IPS-15b (cell line): ENCODE results near the gene INTS11.
A peak's percentile ranks its signal among the peaks of the same experiment; 100 is the strongest.

Experiments used
- H3K27me3 ChIP-seq: one replicate; pipeline ENCODE4 v1.6.1; 2013; ENCODE audit warnings: low read length; ENCODE audit not compliant: control insufficient read depth, insufficient read depth
- H3K36me3 ChIP-seq: one replicate; pipeline ENCODE4 v1.6.1; 2013; ENCODE audit warnings: low read length; ENCODE audit not compliant: control insufficient read depth, insufficient read depth
- H3K4me1 ChIP-seq: one replicate; pipeline ENCODE4 v1.6.1; 2013; ENCODE audit warnings: mild to moderate bottlenecking, low read length; ENCODE audit not compliant: control insufficient read depth, insufficient read depth
- H3K4me3 ChIP-seq: one replicate; pipeline ENCODE4 v1.5.1; 2013; ENCODE audit warnings: low read depth, low read length
- H3K9ac ChIP-seq: one replicate; pipeline ENCODE4 v1.6.1; 2013; ENCODE audit warnings: low read depth, mild to moderate bottlenecking, low read length
- H3K9me3 ChIP-seq: one replicate; pipeline ENCODE4 v1.6.1; 2013; ENCODE audit warnings: mild to moderate bottlenecking, low read length; ENCODE audit not compliant: control insufficient read depth, insufficient read depth

The INTS11 gene

GRCh38 chr1:1278620-1279019 lies 45.8 kb downstream of the INTS11 start:
- Histone ChIP-seq H3K36me3 (no peaks in the 10 kb centered on the region), H3K9me3 (no peaks in the 10 kb centered on the region), H3K4me3 (no peak overlapping the region), H3K4me1 (no peaks in the 10 kb centered on the region), H3K27me3 (peaks cover 4% of the 10 kb centered on the region), H3K9ac (no peak overlapping the region)

GRCh38 chr1:1275836-1276235 lies 48.6 kb downstream of the INTS11 start:
- no peak overlapping the region for H3K9ac ChIP-seq
- no peak overlapping the region for H3K4me3 ChIP-seq
- H3K36me3 ChIP-seq, result peaks cover 6% of the 10 kb centered on the region
- peaks cover 4% of the 10 kb centered on the region for H3K27me3 ChIP-seq
- H3K4me1 ChIP-seq, result peaks cover 5% of the 10 kb centered on the region
- H3K9me3 ChIP-seq, result no peaks in the 10 kb centered on the region

- peaks cover 4% of the 10 kb centered on the region for H3K27me3 ChIP-seq
- H3K36me3 ChIP-seq, result peaks cover 6% of the 10 kb centered on the region
- H3K9ac ChIP-seq, result peak overlapping the region; percentile 60
- H3K4me1 ChIP-seq, result peaks cover 5% of the 10 kb centered on the region
- no peak overlapping the region for H3K4me3 ChIP-seq
- no peaks in the 10 kb centered on the region for H3K9me3 ChIP-seq
These were observed 49.5 kb downstream of the INTS11 start for GRCh38 chr1:1274931-1275431.

GRCh38 chr1:1274299-1274930 lies 50.0 kb downstream of the INTS11 start:
- Histone ChIP-seq H3K9me3 (no peaks in the 10 kb centered on the region), H3K4me3 (peak overlapping the region; percentile 56), H3K4me1 (peaks cover 5% of the 10 kb centered on the region), H3K9ac (peak overlapping the region; percentile 60), H3K27me3 (peaks cover 4% of the 10 kb centered on the region), H3K36me3 (peaks cover 6% of the 10 kb centered on the region)

- H3K36me3 ChIP-seq, result peaks cover 7% of the 10 kb centered on the region
- peak within 1 kb of the TSS; percentile 81 for H3K9ac ChIP-seq
- H3K4me1 ChIP-seq, result peaks cover 5% of the 10 kb centered on the region
- peak within 1 kb of the TSS; percentile 83 for H3K4me3 ChIP-seq
- H3K9me3 ChIP-seq, result no peaks in the 10 kb centered on the region
- peaks cover 4% of the 10 kb centered on the region for H3K27me3 ChIP-seq
These were observed 50.8 kb downstream of the INTS11 start, which contains the start of gene UBE2J2 for GRCh38 chr1:1273512-1274298. UBE2J2 (minus strand) TSS chr1:1273854; CDS start chr1:1267992, 5,862 bp downstream.

- peaks cover 4% of the 10 kb centered on the region for H3K27me3 ChIP-seq
- H3K4me1 ChIP-seq, result peaks cover 5% of the 10 kb centered on the region
- peaks cover 8% of the 10 kb centered on the region for H3K36me3 ChIP-seq
- peak overlapping the region; percentile 81 for H3K9ac ChIP-seq
- H3K4me3 ChIP-seq, result peak overlapping the region; percentile 83
- no peaks in the 10 kb centered on the region for H3K9me3 ChIP-seq
These were observed 51.3 kb downstream of the INTS11 start for GRCh38 chr1:1273209-1273511.

- Histone ChIP-seq H3K27me3 (peaks cover 4% of the 10 kb centered on the region), H3K4me3 (peak overlapping the region; percentile 83), H3K36me3 (peaks cover 12% of the 10 kb centered on the region), H3K4me1 (peaks cover 5% of the 10 kb centered on the region), H3K9me3 (no peaks in the 10 kb centered on the region), H3K9ac (peak overlapping the region; percentile 81)
These were observed 51.9 kb downstream of the INTS11 start for GRCh38 chr1:1272341-1273208.

GRCh38 chr1:1270813-1271212 lies 53.6 kb downstream of the INTS11 start:
- Histone ChIP-seq H3K36me3 (peaks cover 20% of the 10 kb centered on the region), H3K27me3 (peaks cover 4% of the 10 kb centered on the region), H3K4me1 (peaks cover 5% of the 10 kb centered on the region), H3K9ac (no peak overlapping the region), H3K9me3 (no peaks in the 10 kb centered on the region), H3K4me3 (no peak overlapping the region)

GRCh38 chr1:1268284-1268682 lies 56.2 kb downstream of the INTS11 start:
- Histone ChIP-seq H3K4me3 (no peak overlapping the region), H3K27me3 (no peaks in the 10 kb centered on the region), H3K9me3 (no peaks in the 10 kb centered on the region), H3K4me1 (peaks cover 5% of the 10 kb centered on the region), H3K36me3 (peaks cover 20% of the 10 kb centered on the region), H3K9ac (no peak overlapping the region)

- Histone ChIP-seq H3K4me1 (peaks cover 5% of the 10 kb centered on the region), H3K27me3 (no peaks in the 10 kb centered on the region), H3K36me3 (peaks cover 23% of the 10 kb centered on the region), H3K9ac (no peak overlapping the region), H3K4me3 (no peak overlapping the region), H3K9me3 (no peaks in the 10 kb centered on the region)
These were observed 56.8 kb downstream of the INTS11 start for GRCh38 chr1:1267488-1268283.

- peaks cover 38% of the 10 kb centered on the region for H3K36me3 ChIP-seq
- no peak overlapping the region for H3K4me3 ChIP-seq
- no peak overlapping the region for H3K9ac ChIP-seq
- no peaks in the 10 kb centered on the region for H3K27me3 ChIP-seq
- no peaks in the 10 kb centered on the region for H3K4me1 ChIP-seq
- H3K9me3 ChIP-seq, result no peaks in the 10 kb centered on the region
These were observed 59.6 kb downstream of the INTS11 start for GRCh38 chr1:1264868-1265272.
